NT2/D1 (cell line): ENCODE results near the gene GPS1.

ENCODE experiments used
- DNase-seq: peaks from one replicate; pipeline ENCODE4 v3.0.0-alpha.2; 2011; ENCODE audit warnings: low read depth, low spot score
- H3K27me3 ChIP-seq: 2 replicates; pipeline ENCODE4 v1.6.0; 2011; ENCODE audit warnings: mild to moderate bottlenecking; ENCODE audit not compliant: insufficient read length, insufficient read depth
- H3K36me3 ChIP-seq: 2 replicates; pipeline ENCODE4 v1.6.1; 2011; ENCODE audit warnings: mild to moderate bottlenecking, low read length, mixed read lengths; ENCODE audit not compliant: insufficient read depth, insufficient read length
- H3K4me1 ChIP-seq: 2 replicates; pipeline ENCODE4 v1.5.1; 2011; ENCODE audit not compliant: insufficient read depth, insufficient read length
- H3K4me3 ChIP-seq: 2 replicates; pipeline ENCODE4 v1.5.1; 2011; ENCODE audit warnings: low read depth; ENCODE audit not compliant: insufficient read length
- H3K9ac ChIP-seq: 2 replicates; pipeline ENCODE4 v1.6.0; 2011; ENCODE audit warnings: low read depth; ENCODE audit not compliant: insufficient read length
- H3K9me3 ChIP-seq: 2 replicates; pipeline ENCODE4 v1.5.1; 2011; ENCODE audit warnings: mild to moderate bottlenecking, low read length; ENCODE audit not compliant: insufficient read depth
- SUZ12 ChIP-seq: IDR thresholded peaks from 2 replicates; pipeline ENCODE4 v1.6.1; 2011; ENCODE audit not compliant: insufficient read length, insufficient read depth; ENCODE audit errors: extremely low read depth
- YY1 ChIP-seq: IDR thresholded peaks from 2 replicates; pipeline ENCODE4 v1.6.1; 2011; ENCODE audit not compliant: insufficient read length, insufficient read depth
- ZNF274 ChIP-seq: IDR thresholded peaks from 2 replicates; pipeline ENCODE4 v1.6.1; 2011; ENCODE audit warnings: mild to moderate bottlenecking, low read depth, low read length

Gene GPS1

GRCh38 chr17:82051776-82052637 is at the start of gene GPS1, which contains the start of gene RFNG:
TSS of gene GPS1 (plus strand) at chr17:82051898. CDS start at chr17:82051932, 34 bp downstream.
TSS of gene RFNG (minus strand) at chr17:82051811. CDS start at chr17:82051766, 45 bp downstream.
- H3K4me1 ChIP-seq, result peaks cover 26% of the 10 kb centered on the region
- TF ChIP-seq SUZ12, result no peak
- TF ChIP-seq ZNF274, result no peak
- no peak for TF ChIP-seq YY1
- H3K9me3 ChIP-seq, result no peaks in the 10 kb centered on the region
- peaks cover 3% of the 10 kb centered on the region for H3K27me3 ChIP-seq
- DNase-seq, result no peak
- peaks cover 76% of the 10 kb centered on the region for H3K36me3 ChIP-seq
- peak within 1 kb of the TSS; percentile 96 for H3K9ac ChIP-seq
- peak within 1 kb of the TSS; percentile 97 for H3K4me3 ChIP-seq

GRCh38 chr17:82003411-82004381 is 48.0 kb upstream of the GPS1 start:
- H3K36me3 ChIP-seq, result peaks cover 11% of the 10 kb centered on the region
- peaks cover 52% of the 10 kb centered on the region for H3K4me1 ChIP-seq
- H3K27me3 ChIP-seq, result no peaks in the 10 kb centered on the region
- H3K4me3 ChIP-seq, result no peak overlapping the region
- no peak for DNase-seq
- H3K9ac ChIP-seq, result peak overlapping the region; percentile 58
- no peaks in the 10 kb centered on the region for H3K9me3 ChIP-seq
- TF ChIP-seq YY1 (no peak), SUZ12 (no peak), ZNF274 (no peak)

GRCh38 chr17:82004517-82005455 is 46.9 kb upstream of the GPS1 start:
- no peak overlapping the region for H3K4me3 ChIP-seq
- no peak for DNase-seq
- H3K4me1 ChIP-seq, result peaks cover 48% of the 10 kb centered on the region
- peak overlapping the region; percentile 24 for H3K9ac ChIP-seq
- no peaks in the 10 kb centered on the region for H3K27me3 ChIP-seq
- H3K9me3 ChIP-seq, result no peaks in the 10 kb centered on the region
- peaks cover 17% of the 10 kb centered on the region for H3K36me3 ChIP-seq
- TF ChIP-seq ZNF274 (no peak), YY1 (no peak), SUZ12 (no peak)

GRCh38 chr17:82005701-82006348 is 45.9 kb upstream of the GPS1 start:
- peaks cover 41% of the 10 kb centered on the region for H3K4me1 ChIP-seq
- DNase-seq, result no peak
- peaks cover 20% of the 10 kb centered on the region for H3K36me3 ChIP-seq
- no peaks in the 10 kb centered on the region for H3K27me3 ChIP-seq
- TF ChIP-seq SUZ12 (no peak), ZNF274 (no peak), YY1 (no peak)
- H3K9ac ChIP-seq, result no peak overlapping the region
- H3K4me3 ChIP-seq, result no peak overlapping the region
- H3K9me3 ChIP-seq, result no peaks in the 10 kb centered on the region

- H3K27me3 ChIP-seq, result no peaks in the 10 kb centered on the region
- H3K9me3 ChIP-seq, result no peaks in the 10 kb centered on the region
- peaks cover 23% of the 10 kb centered on the region for H3K36me3 ChIP-seq
- H3K9ac ChIP-seq, result peak overlapping the region; percentile 28
- no peak overlapping the region for H3K4me3 ChIP-seq
- TF ChIP-seq YY1 (no peak), SUZ12 (no peak), ZNF274 (no peak)
- no peak for DNase-seq
- peaks cover 41% of the 10 kb centered on the region for H3K4me1 ChIP-seq
Measured at GRCh38 chr17:82006468-82007227, 45.0 kb upstream of the GPS1 start.

- no peak for TF ChIP-seq SUZ12
- no peak for TF ChIP-seq ZNF274
- TF ChIP-seq YY1, result no peak
- no peak overlapping the region for H3K4me3 ChIP-seq
- no peaks in the 10 kb centered on the region for H3K9me3 ChIP-seq
- peaks cover 28% of the 10 kb centered on the region for H3K36me3 ChIP-seq
- no peak for DNase-seq
- H3K27me3 ChIP-seq, result no peaks in the 10 kb centered on the region
- no peak overlapping the region for H3K9ac ChIP-seq
- peaks cover 46% of the 10 kb centered on the region for H3K4me1 ChIP-seq
Measured at GRCh38 chr17:82007228-82007494, 44.5 kb upstream of the GPS1 start.
